ENCODE results near the gene RGS16. TPM values are rescaled to one million over a fixed set of nuclear protein-coding genes. Genes with fewer than 3 reads are reported as not detected.

The RGS16 gene
- total and polyA plus RNA-seq, 2 experiments from 2014 or later: 0.11 to 0.41 TPM

GRCh38 chr1:182611326-182611725 is 7.1 kb upstream of the RGS16 start:
- 90 to 92% methylated on average over 1 of the region's 1 CpG for WGBS, 2 experiments (ENCODE audit: low coverage in 1 of 2, low lambda C conversion rate in 2 of 2, missing lambda C conversion rate in 2 of 2)
- no peak for DNase-seq
- no peaks in the 10 kb centered on the region for H4K20me1 ChIP-seq (ENCODE audit: insufficient read depth)
- no peaks in the 10 kb centered on the region for H3K27me3 ChIP-seq (replicated peaks; ENCODE audit: insufficient read depth)
- no peak overlapping the region for H3K4me3 ChIP-seq
- TF ChIP-seq EZH2 (IDR thresholded peaks at IDR 0.05; ENCODE audit: insufficient read depth, poor library complexity, severe bottlenecking) (no peak), EZH2phosphoT487 (IDR thresholded peaks at IDR 0.05; ENCODE audit: insufficient read depth, low read depth) (no peak)
- in situ Hi-C loops (cut with MboI): no loop called here
- no peaks in the 10 kb centered on the region for H3K9me3 ChIP-seq (ENCODE audit: low read depth)
- no peak overlapping the region for H2AFZ ChIP-seq
- no peak overlapping the region for H3K27ac ChIP-seq
- no peaks in the 10 kb centered on the region for H3K79me2 ChIP-seq (ENCODE audit: insufficient read depth)
- H3K4me1 ChIP-seq (ENCODE audit: insufficient read depth): peaks cover 18% of the 10 kb centered on the region
- H3K9me2 ChIP-seq (ENCODE audit: insufficient read depth): no peaks in the 10 kb centered on the region
- H3F3A ChIP-seq (ENCODE audit: insufficient read depth): peaks cover 19% of the 10 kb centered on the region
- H3K36me3 ChIP-seq (ENCODE audit: low read depth): no peaks in the 10 kb centered on the region
- no peak overlapping the region for H3K9ac ChIP-seq
- no peak overlapping the region for H3K4me2 ChIP-seq (ENCODE audit: unreplicated experiment)

GRCh38 chr1:182610606-182611194 is 6.5 kb upstream of the RGS16 start:
- no peaks in the 10 kb centered on the region for H3K79me2 ChIP-seq (ENCODE audit: insufficient read depth)
- no peaks in the 10 kb centered on the region for H3K36me3 ChIP-seq (ENCODE audit: low read depth)
- H3K27me3 ChIP-seq (replicated peaks; ENCODE audit: insufficient read depth): no peaks in the 10 kb centered on the region
- no peaks in the 10 kb centered on the region for H3K9me3 ChIP-seq (ENCODE audit: low read depth)
- no peak overlapping the region for H3K9ac ChIP-seq
- no peak for DNase-seq
- no peaks in the 10 kb centered on the region for H4K20me1 ChIP-seq (ENCODE audit: insufficient read depth)
- H3K9me2 ChIP-seq (ENCODE audit: insufficient read depth): no peaks in the 10 kb centered on the region
- H3K4me2 ChIP-seq (ENCODE audit: unreplicated experiment): no peak overlapping the region
- H3K27ac ChIP-seq: no peak overlapping the region
- no peak for TF ChIP-seq EZH2phosphoT487 (IDR thresholded peaks at IDR 0.05; ENCODE audit: insufficient read depth, low read depth)
- no peak for TF ChIP-seq EZH2 (IDR thresholded peaks at IDR 0.05; ENCODE audit: insufficient read depth, poor library complexity, severe bottlenecking)
- WGBS, 2 experiments (ENCODE audit: low coverage in 1 of 2, low lambda C conversion rate in 2 of 2, missing lambda C conversion rate in 2 of 2): 75 to 76% methylated on average over 6 of the region's 6 CpGs
- in situ Hi-C loops (cut with MboI): no loop called here
- H3F3A ChIP-seq (ENCODE audit: insufficient read depth): peaks cover 16% of the 10 kb centered on the region
- H3K4me3 ChIP-seq: no peak overlapping the region
- H3K4me1 ChIP-seq (ENCODE audit: insufficient read depth): peaks cover 11% of the 10 kb centered on the region
- H2AFZ ChIP-seq: no peak overlapping the region

GRCh38 chr1:182608845-182609610 is 4.8 kb upstream of the RGS16 start:
- no peak overlapping the region for H3K27ac ChIP-seq
- H3K36me3 ChIP-seq (ENCODE audit: low read depth): no peaks in the 10 kb centered on the region
- in situ Hi-C loops (cut with MboI): no loop called here
- peaks cover 6% of the 10 kb centered on the region for H3F3A ChIP-seq (ENCODE audit: insufficient read depth)
- H4K20me1 ChIP-seq (ENCODE audit: insufficient read depth): no peaks in the 10 kb centered on the region
- H3K9me3 ChIP-seq (ENCODE audit: low read depth): no peaks in the 10 kb centered on the region
- no peaks in the 10 kb centered on the region for H3K9me2 ChIP-seq (ENCODE audit: insufficient read depth)
- no peak overlapping the region for H3K4me2 ChIP-seq (ENCODE audit: unreplicated experiment)
- peaks cover 6% of the 10 kb centered on the region for H3K4me1 ChIP-seq (ENCODE audit: insufficient read depth)
- no peak overlapping the region for H3K4me3 ChIP-seq
- H3K79me2 ChIP-seq (ENCODE audit: insufficient read depth): no peaks in the 10 kb centered on the region
- TF ChIP-seq EZH2phosphoT487 (IDR thresholded peaks at IDR 0.05; ENCODE audit: insufficient read depth, low read depth): no peak
- DNase-seq: peak; percentile 61
- peak overlapping the region; percentile 30; the same call in 1 of the 2 replicates for H2AFZ ChIP-seq
- no peaks in the 10 kb centered on the region for H3K27me3 ChIP-seq (replicated peaks; ENCODE audit: insufficient read depth)
- H3K9ac ChIP-seq: no peak overlapping the region
- WGBS, 2 experiments (ENCODE audit: low coverage in 1 of 2, low lambda C conversion rate in 2 of 2, missing lambda C conversion rate in 2 of 2): 88 to 92% methylated on average over 9 of the region's 9 CpGs

- in situ Hi-C loops (cut with MboI): no loop called here
- no peak overlapping the region for H3K4me3 ChIP-seq
- no peaks in the 10 kb centered on the region for H4K20me1 ChIP-seq (ENCODE audit: insufficient read depth)
- no peaks in the 10 kb centered on the region for H3K27me3 ChIP-seq (replicated peaks; ENCODE audit: insufficient read depth)
- H3K9me2 ChIP-seq (ENCODE audit: insufficient read depth): no peaks in the 10 kb centered on the region
- H3K4me2 ChIP-seq (ENCODE audit: unreplicated experiment): no peak overlapping the region
- H2AFZ ChIP-seq: no peak overlapping the region
- TF ChIP-seq EZH2phosphoT487 (IDR thresholded peaks at IDR 0.05; ENCODE audit: insufficient read depth, low read depth): no peak
- no peak for TF ChIP-seq EZH2 (IDR thresholded peaks at IDR 0.05; ENCODE audit: insufficient read depth, poor library complexity, severe bottlenecking)
- no peaks in the 10 kb centered on the region for H3F3A ChIP-seq (ENCODE audit: insufficient read depth)
- WGBS, 2 experiments (ENCODE audit: low coverage in 1 of 2, low lambda C conversion rate in 2 of 2, missing lambda C conversion rate in 2 of 2): 96 to 97% methylated on average over 2 of the region's 2 CpGs
- peaks cover 13% of the 10 kb centered on the region for H3K4me1 ChIP-seq (ENCODE audit: insufficient read depth)
- no peak overlapping the region for H3K27ac ChIP-seq
- no peaks in the 10 kb centered on the region for H3K36me3 ChIP-seq (ENCODE audit: low read depth)
- no peak overlapping the region for H3K9ac ChIP-seq
- no peaks in the 10 kb centered on the region for H3K79me2 ChIP-seq (ENCODE audit: insufficient read depth)
- no peaks in the 10 kb centered on the region for H3K9me3 ChIP-seq (ENCODE audit: low read depth)
- no peak for DNase-seq
These were observed 4.0 kb upstream of the RGS16 start for GRCh38 chr1:182608236-182608635.
